Gastroesophageal sphincter (tissue), 3 donors: ENCODE data around the gene RRP1B.

ENCODE experiments used
- CTCF ChIP-seq, 4 experiments: fragments of 200-600 bp in 2 of 4; fragments of 450-650 bp in 2 of 4; sonication (generic) in 1 of 4; IDR thresholded peaks; one replicate each; pipeline ENCODE4 v1.5.1; 2017 to 2019; ENCODE audit warnings: antibody characterized with exemption in 4 of 4, mild to moderate bottlenecking in 2 of 4, moderate library complexity in 2 of 4
- POLR2A ChIP-seq, 2 donors: fragments of 450-650 bp; IDR thresholded peaks; one replicate each; pipeline ENCODE4 v1.6.1; 2017; ENCODE audit warnings: antibody characterized with exemption in 2 of 2, mild to moderate bottlenecking in 2 of 2, moderate library complexity in 1 of 2

- TF ChIP-seq POLR2A (IDR thresholded peaks at IDR 0.05) (no peak), CTCF (IDR thresholded peaks at IDR 0.05) (no peak)
Observed at GRCh38 chr21:43664358-43664757, 5.0 kb downstream of the RRP1B start.
